A673 (cell line): ENCODE measurements around the gene DCP1A. TPM values are rescaled to one million over a fixed set of nuclear protein-coding genes. Genes with fewer than 3 reads are reported as not detected.
"Not testable (repeated sequence)": the region's sequence is repeated elsewhere in the genome, so short reads cannot be mapped to it uniquely, and the experiment has no call there.

Experiments
- BruUV-seq: library from RNA; stranded (reverse); fragments of 400-500 nt; replicated peaks from 2 replicates; lab custom pipeline; 2021; lab: Mats Ljungman, UMichigan
- CTCF ChIA-PET: fragments of 300-600 bp; sonication (Branson Sonifier 250); formaldehyde crosslinking; loops from one replicate; lab custom pipeline; 2022; ENCODE audit warnings: antibody characterized with exemption; lab: Charles Lee
- POLR2A ChIA-PET: fragments of 300-600 bp; sonication (Branson Sonifier 250); formaldehyde crosslinking; loops from one replicate; lab custom pipeline; 2022; ENCODE audit warnings: antibody characterized with exemption; ENCODE audit not compliant: low non-redundant PET; lab: Charles Lee
- DNase-seq: peaks from one replicate; pipeline ENCODE4 v3.0.0-alpha.2; 2015; ENCODE audit warnings: low spot score
- H3K27ac ChIP-seq: fragments of 200-600 bp; sonication (generic); 2 replicates; pipeline ENCODE4 v1.5.1; 2016; ENCODE audit warnings: mixed run types, low read depth, mild to moderate bottlenecking, mixed read lengths, antibody characterized with exemption, low read length; ENCODE audit not compliant: poor library complexity, severe bottlenecking
- H3K27me3 ChIP-seq: fragments of 200-600 bp; sonication (generic); replicated peaks from 2 replicates; pipeline ENCODE4 v1.6.1; 2017; ENCODE audit warnings: mixed run types, low read depth, mild to moderate bottlenecking, mixed read lengths, antibody characterized with exemption, low read length; ENCODE audit not compliant: insufficient read depth, poor library complexity
- H3K36me3 ChIP-seq: fragments of 200-600 bp; sonication (generic); 2 replicates; pipeline ENCODE4 v1.6.1; 2016; ENCODE audit warnings: mixed run types, mild to moderate bottlenecking, mixed read lengths, antibody characterized with exemption, low read length; ENCODE audit not compliant: insufficient read depth, poor library complexity, severe bottlenecking
- H3K4me1 ChIP-seq: fragments of 200-600 bp; sonication (generic); 2 replicates; pipeline ENCODE4 v1.6.1; 2017; ENCODE audit warnings: mixed run types, mild to moderate bottlenecking, mixed read lengths, antibody characterized with exemption, low read length; ENCODE audit not compliant: insufficient read depth, poor library complexity, severe bottlenecking
- H3K4me3 ChIP-seq: fragments of 200-600 bp; sonication (generic); 2 replicates; pipeline ENCODE4 v1.5.1; 2016; ENCODE audit warnings: low read depth, mixed run types, mild to moderate bottlenecking, mixed read lengths, low read length; ENCODE audit not compliant: poor library complexity, severe bottlenecking
- H3K9me3 ChIP-seq: fragments of 200-600 bp; sonication (generic); 2 replicates; pipeline ENCODE4 v1.6.1; 2016; ENCODE audit warnings: mixed run types, low read depth, mild to moderate bottlenecking, mixed read lengths, antibody characterized with exemption, low read length; ENCODE audit not compliant: poor library complexity, severe bottlenecking
- EZH2 ChIP-seq: fragments of 200-600 bp; sonication (generic); IDR thresholded peaks from 2 replicates; pipeline ENCODE4 v1.6.1; 2017; ENCODE audit warnings: borderline replicate concordance, low read depth, mild to moderate bottlenecking, mixed read lengths, antibody characterized with exemption, low read length; ENCODE audit not compliant: poor library complexity, severe bottlenecking
- intact Hi-C: fragments of 100-400 bp; cut with micrococcal nuclease; formaldehyde crosslinking; loops from one replicate; pipeline ENCODE4 v1.10.0; 2022; ENCODE audit not compliant: unreplicated experiment
- total RNA-seq: library from RNA; stranded (reverse); gene quantifications from 2 replicates; pipeline ENCODE4 v1.2.3, GENCODE V29; 2021
- TF ChIP-seq, protein P1 (sequence below): fragments of 300-800, 200-600 bp; sonication (generic); conservative IDR thresholded peaks from 2 replicates; pipeline ENCODE4 v1.5.1; 2017; ENCODE audit warnings: low read depth, mild to moderate bottlenecking, antibody characterized with exemption, low read length, moderate library complexity, mixed read lengths

Gene DCP1A
- total RNA-seq, 1 experiment from 2014 or later, result 13.1 TPM

DNA sequence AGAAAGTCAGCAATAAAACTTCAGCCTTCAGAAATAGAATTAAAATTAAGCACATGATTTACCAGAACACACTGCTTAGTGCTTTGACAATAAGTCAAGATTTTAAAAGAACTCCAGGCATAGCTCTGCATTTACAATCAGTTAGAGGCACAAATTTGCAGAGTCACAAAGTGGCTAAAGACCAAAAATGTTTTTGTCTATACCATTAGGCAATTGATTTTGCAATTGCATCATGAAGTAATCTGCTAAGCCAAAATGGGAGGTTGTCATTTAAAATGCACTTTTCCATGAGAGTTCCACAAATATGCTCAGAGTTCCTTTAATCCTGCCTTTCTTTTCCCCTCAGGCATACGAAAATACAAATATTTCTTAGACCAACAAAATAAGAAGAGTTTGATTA lies 10.1 kb upstream of the DCP1A start:
- no peaks in the 10 kb centered on the region for H3K27me3 ChIP-seq
- POLR2A ChIA-PET, result no interaction called here
- no TSS peak for BruUV-seq
- H3K27ac ChIP-seq, result peak overlapping the region; percentile 50
- CTCF ChIA-PET, result no interaction called here
- H3K4me1 ChIP-seq, result no peaks in the 10 kb centered on the region
- intact Hi-C loops, result no loop called here
- no peak for DNase-seq
- no peaks in the 10 kb centered on the region for H3K36me3 ChIP-seq
- TF ChIP-seq EZH2, result no peak
- TF ChIP-seq, protein P1, sequence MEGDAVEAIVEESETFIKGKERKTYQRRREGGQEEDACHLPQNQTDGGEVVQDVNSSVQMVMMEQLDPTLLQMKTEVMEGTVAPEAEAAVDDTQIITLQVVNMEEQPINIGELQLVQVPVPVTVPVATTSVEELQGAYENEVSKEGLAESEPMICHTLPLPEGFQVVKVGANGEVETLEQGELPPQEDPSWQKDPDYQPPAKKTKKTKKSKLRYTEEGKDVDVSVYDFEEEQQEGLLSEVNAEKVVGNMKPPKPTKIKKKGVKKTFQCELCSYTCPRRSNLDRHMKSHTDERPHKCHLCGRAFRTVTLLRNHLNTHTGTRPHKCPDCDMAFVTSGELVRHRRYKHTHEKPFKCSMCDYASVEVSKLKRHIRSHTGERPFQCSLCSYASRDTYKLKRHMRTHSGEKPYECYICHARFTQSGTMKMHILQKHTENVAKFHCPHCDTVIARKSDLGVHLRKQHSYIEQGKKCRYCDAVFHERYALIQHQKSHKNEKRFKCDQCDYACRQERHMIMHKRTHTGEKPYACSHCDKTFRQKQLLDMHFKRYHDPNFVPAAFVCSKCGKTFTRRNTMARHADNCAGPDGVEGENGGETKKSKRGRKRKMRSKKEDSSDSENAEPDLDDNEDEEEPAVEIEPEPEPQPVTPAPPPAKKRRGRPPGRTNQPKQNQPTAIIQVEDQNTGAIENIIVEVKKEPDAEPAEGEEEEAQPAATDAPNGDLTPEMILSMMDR, result no peak
- H3K9me3 ChIP-seq, result no peaks in the 10 kb centered on the region
- H3K4me3 ChIP-seq, result no peak overlapping the region

DNA sequence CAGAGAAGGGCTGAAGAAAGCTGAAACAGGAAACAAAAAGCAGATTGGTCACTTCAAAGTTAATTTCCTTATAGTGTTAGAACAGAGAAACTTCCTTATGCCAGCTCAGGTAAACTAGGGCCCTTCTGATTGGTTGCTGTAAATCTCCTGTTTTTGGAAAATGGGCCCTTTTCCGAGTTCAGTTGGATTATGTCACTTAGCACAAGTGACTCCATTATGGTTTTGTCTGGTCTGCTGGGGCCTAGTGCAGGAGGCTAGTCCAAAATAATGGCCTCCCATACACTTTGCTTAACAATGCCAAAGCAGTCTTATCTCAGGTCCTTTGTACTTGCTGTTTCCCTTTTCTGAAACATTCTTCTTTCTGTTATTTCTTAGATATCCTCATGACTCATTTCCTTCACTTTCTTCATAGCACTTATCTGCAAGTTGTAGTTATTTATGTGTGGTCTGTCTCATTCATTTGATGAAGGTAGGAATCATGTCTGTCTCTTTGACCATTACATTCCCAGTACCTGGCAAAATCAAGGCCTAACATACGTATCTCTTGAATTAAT lies 7.7 kb upstream of the DCP1A start:
- Histone ChIP-seq H3K4me1 (no peaks in the 10 kb centered on the region), H3K9me3 (no peaks in the 10 kb centered on the region), H3K36me3 (no peaks in the 10 kb centered on the region), H3K27ac (no peak overlapping the region), H3K4me3 (no peak overlapping the region), H3K27me3 (no peaks in the 10 kb centered on the region)
- ChIA-PET CTCF (no interaction called here), POLR2A (no interaction called here)
- no peak for TF ChIP-seq EZH2
- no peak for DNase-seq
- intact Hi-C loops, result no loop called here
- BruUV-seq, result no TSS peak

DNA sequence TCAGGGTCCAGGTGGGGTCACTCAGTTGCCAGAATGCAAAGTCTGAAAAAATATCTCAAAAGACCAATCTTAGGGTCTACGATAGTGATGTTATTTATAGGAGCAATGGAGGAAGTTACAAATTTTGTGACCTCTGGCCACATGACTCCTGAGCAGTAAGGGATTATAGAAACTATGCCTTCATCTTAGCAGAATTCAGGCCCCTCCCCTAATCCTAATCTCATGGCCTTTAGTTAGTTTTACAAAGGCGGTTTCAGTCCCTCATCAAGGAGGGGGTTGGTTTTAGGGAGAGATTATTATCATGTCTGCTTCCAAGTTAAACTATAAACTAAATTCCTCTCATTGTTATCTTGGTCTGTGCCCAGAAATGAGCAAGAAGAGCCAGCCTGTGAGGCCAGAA lies 5.9 kb upstream of the DCP1A start:
- ChIA-PET CTCF (no interaction called here), POLR2A (interaction anchor here (0.7 kb wide), 1 partner anchor 377 kb away, joined by 4 read pairs; no protein-coding TSS in a partner anchor)
- no peaks in the 10 kb centered on the region for H3K9me3 ChIP-seq
- no TSS peak for BruUV-seq
- H3K27ac ChIP-seq, result no peak overlapping the region
- intact Hi-C loops, result no loop called here
- DNase-seq, result no peak
- no peak overlapping the region for H3K4me3 ChIP-seq
- no peaks in the 10 kb centered on the region for H3K27me3 ChIP-seq
- H3K36me3 ChIP-seq, result no peaks in the 10 kb centered on the region
- no peaks in the 10 kb centered on the region for H3K4me1 ChIP-seq
- TF ChIP-seq, protein P1, result no peak
- TF ChIP-seq EZH2, result no peak

DNA sequence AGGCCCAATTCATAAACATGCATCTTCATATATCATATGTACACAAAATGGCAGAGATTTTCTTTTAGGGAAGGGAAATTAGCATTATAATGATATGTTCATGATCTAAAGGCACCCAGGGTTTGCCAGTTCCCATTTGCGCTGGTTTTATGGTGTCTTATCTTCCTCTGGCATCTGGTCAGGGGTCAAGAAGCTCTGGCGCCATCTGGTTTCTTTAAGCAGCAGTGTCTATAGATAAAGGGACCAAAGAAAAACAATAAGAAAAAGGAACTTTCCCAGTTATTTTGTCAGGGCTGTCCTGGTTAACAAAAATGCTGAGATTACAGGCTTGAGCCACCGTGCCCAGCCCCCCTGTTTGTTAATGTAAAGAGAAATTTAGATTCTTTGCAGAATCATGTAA lies 3.3 kb upstream of the DCP1A start:
- intact Hi-C loops, result no loop called here
- BruUV-seq, result no TSS peak
- H3K36me3 ChIP-seq, result no peaks in the 10 kb centered on the region
- peak; percentile 19 for DNase-seq
- CTCF ChIA-PET, result no interaction called here
- H3K4me3 ChIP-seq, result no peak overlapping the region
- no peaks in the 10 kb centered on the region for H3K27me3 ChIP-seq
- H3K9me3 ChIP-seq, result no peaks in the 10 kb centered on the region
- TF ChIP-seq, protein P1, result 0 out of 2 replicates have a peak, but pooled peaks have one; percentile 18
- no peak for TF ChIP-seq EZH2
- H3K27ac ChIP-seq, result no peak overlapping the region
- no peaks in the 10 kb centered on the region for H3K4me1 ChIP-seq
- POLR2A ChIA-PET, result no interaction called here

DNA sequence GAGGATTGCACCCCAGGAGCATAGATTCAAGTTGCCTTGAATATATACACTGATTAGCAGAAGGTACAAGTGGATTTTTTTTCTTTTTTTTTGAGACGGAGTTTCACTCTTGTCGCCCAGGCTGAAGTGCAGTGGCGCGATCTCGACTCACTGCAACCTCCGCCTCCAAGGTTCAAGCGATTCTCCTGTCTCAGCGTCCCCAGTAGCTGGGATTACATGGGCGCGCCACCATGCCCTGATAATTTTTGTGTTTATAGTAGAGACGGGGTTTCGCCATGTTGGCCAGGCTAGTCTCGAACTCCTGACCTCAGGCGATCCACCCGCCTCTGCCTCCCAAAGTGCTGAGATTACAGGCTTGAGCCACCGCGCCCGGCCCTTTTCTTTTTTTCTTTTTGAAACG lies 775 bp upstream of the DCP1A start:
- Histone ChIP-seq H3K4me3 (peak overlapping the region; percentile 95), H3K27ac (peak overlapping the region; percentile 88)
- H3K36me3 ChIP-seq, BruUV-seq, DNase-seq, POLR2A ChIA-PET, CTCF ChIA-PET, H3K27me3 ChIP-seq, intact Hi-C loops, H3K4me1 ChIP-seq, H3K9me3 ChIP-seq: not testable (repeated sequence)
